K562 (cell line): Measurements from ENCODE around the gene PDIA2. TPM values are rescaled to one million over a fixed set of nuclear protein-coding genes. Genes with fewer than 3 reads are reported as not detected.

Experiments used
- CREB3 ChIP-seq: fragments of 450-650 bp; conservative IDR thresholded peaks from 2 replicates; pipeline ENCODE4 v1.6.1; 2016; ENCODE audit warnings: missing genetic modification characterization, low read depth, mild to moderate bottlenecking, missing compliant biosample characterization, moderate library complexity
- CTBP1 ChIP-seq: fragments of 450-650 bp; IDR thresholded peaks from 2 replicates; pipeline ENCODE4 v1.6.1; 2016; ENCODE audit warnings: borderline replicate concordance
- ETV1 ChIP-seq: fragments of 450-650 bp; conservative IDR thresholded peaks from 2 replicates; pipeline ENCODE4 v1.6.1; 2016; ENCODE audit warnings: missing genetic modification characterization, control low read depth, low read depth, missing compliant biosample characterization
- HDAC1 ChIP-seq, 2 experiments: fragments of 450-650 bp; IDR thresholded peaks; 2 replicates each; pipeline ENCODE4 v1.6.1; 2016 to 2017; ENCODE audit warnings: inconsistent platforms in 1 of 2, mild to moderate bottlenecking in 1 of 2, moderate library complexity in 1 of 2
- MYC ChIP-seq, 2 experiments: fragments of 250-450 bp in 1 of 2; sonication (Bioruptor Pico) in 1 of 2; IDR thresholded peaks; 2 replicates each; pipeline versions ENCODE4 v1.5.1 to v1.6.1; 2012 to 2021; ENCODE audit warnings: low read depth in 2 of 2, borderline replicate concordance in 1 of 2, improper control_type of control experiment in 1 of 2, low read length in 1 of 2, mild to moderate bottlenecking in 1 of 2, moderate library complexity in 1 of 2
- NR2C1 ChIP-seq, 2 experiments: fragments of 450-650 bp; IDR thresholded peaks; 2 replicates each; pipeline ENCODE4 v1.6.1; 2017; ENCODE audit warnings: mild to moderate bottlenecking in 2 of 2, antibody characterized with exemption in 1 of 2, inconsistent platforms in 1 of 2, missing compliant biosample characterization in 1 of 2, missing genetic modification characterization in 1 of 2
- PCBP2 ChIP-seq: fragments of 200-400 bp; formaldehyde crosslinking; IDR thresholded peaks from 2 replicates; pipeline ENCODE4 v1.6.1; 2018; ENCODE audit warnings: low read length, low read depth, mild to moderate bottlenecking, moderate library complexity; ENCODE audit not compliant: poor library complexity, severe bottlenecking
- RNF2 ChIP-seq: sonication (generic); IDR thresholded peaks from 2 replicates; pipeline ENCODE4 v1.6.1; 2016
- SMAD4 ChIP-seq: fragments of 250-450 bp; sonication (Bioruptor Pico); conservative IDR thresholded peaks from 2 replicates; pipeline ENCODE4 v1.8.0; 2021; ENCODE audit warnings: inconsistent platforms, mild to moderate bottlenecking, moderate library complexity
- SPI1 ChIP-seq: IDR thresholded peaks from 2 replicates; pipeline ENCODE4 v1.6.1; 2011; ENCODE audit warnings: low read depth, low read length, control low read depth, borderline replicate concordance
- SUPT5H ChIP-seq: fragments of 450-650 bp; IDR thresholded peaks from 2 replicates; pipeline ENCODE4 v1.6.1; 2016
- TBP ChIP-seq: optimal IDR thresholded peaks from 2 replicates; pipeline ENCODE3; 2011; ENCODE audit warnings: low read depth, low read length, improper control_type of control experiment
- TCF7 ChIP-seq: sonication (generic); IDR thresholded peaks from 2 replicates; pipeline ENCODE4 v1.6.1; 2016; ENCODE audit warnings: antibody characterized with exemption, borderline replicate concordance
- polyA plus RNA-seq, 8 experiments: library from polyadenylated mRNA; depleted of rRNA in 4 of 8; stranded (reverse) in 5 of 8; unstranded in 3 of 8; fragments of >200 nt; fragmentation: Nextera tagmentation in 2 of 8; fragmentation: Illumina TruSeq in 1 of 8; extraction: Ambion mirVana in 2 of 8; extraction: Trizol in 1 of 8; gene quantifications; 2 replicates each; pipeline versions ENCODE4 v1.2.1 to v1.2.3, GENCODE V29; 2011 to 2014; ENCODE audit warnings: inconsistent platforms in 1 of 8, missing spikeins in 1 of 8
- total RNA-seq, 7 experiments: library from RNA; depleted of rRNA in 6 of 7; stranded (reverse); fragments of >200 nt in 6 of 7; fragmentation: Illumina TruSeq in 2 of 7; extraction: Trizol in 2 of 7; gene quantifications; 2 replicates each; pipeline versions ENCODE4 v1.2.1 to v1.2.3, GENCODE V29; 2011 to 2021; ENCODE audit warnings: low replicate concordance in 1 of 7

The PDIA2 gene
- total and polyA plus RNA-seq, 9 of the 15 experiments (the other 6 are each of a cell fraction or from before 2014, with no cell fraction given) = 0.13 to 0.92 (median 0.23) TPM; not detected in 4

- peak; percentile 57; the same call in 1 of the 2 replicates for TF ChIP-seq CREB3
- peak; percentile 31 for TF ChIP-seq TBP
- TF ChIP-seq SUPT5H = no peak
- TF ChIP-seq SMAD4 = 0 out of 2 replicates have a peak, but pooled peaks have one; percentile 29
- TF ChIP-seq RNF2 = peak; percentile 12; the same call in 1 of the 2 replicates
- peak; percentile 85; the same call in 1 of the 2 replicates for TF ChIP-seq TCF7
- no peak for TF ChIP-seq PCBP2
- TF ChIP-seq SPI1 = peak; percentile 74
- TF ChIP-seq NR2C1 (IDR thresholded peaks at IDR 0.05) = peak; percentile 74
- TF ChIP-seq NR2C1 (tag; IDR thresholded peaks at IDR 0.05) = peak; percentile 70
- 0 out of 2 replicates have a peak, but pooled peaks have one; percentile 23 for TF ChIP-seq MYC (IDR thresholded peaks at IDR 0.05; ENCODE audit: low read depth, low read length)
- no peak for TF ChIP-seq MYC (CRISPR knock-in tag; IDR thresholded peaks at IDR 0.05; ENCODE audit: borderline replicate concordance, low read depth)
- TF ChIP-seq CTBP1 = peak; percentile 73; the same call in 1 of the 2 replicates
- peak; percentile 43 for TF ChIP-seq ETV1
- TF ChIP-seq HDAC1 (IDR thresholded peaks at IDR 0.05) = peak in 1 of 2 experiments; percentile 67; a peak in 1 of 4 replicates
Observed at GRCh38 chr16:252366-253337, 30.3 kb upstream of the PDIA2 start (continued).
